Lower leg skin (tissue), 3 donors: Measurements from ENCODE around the gene RNF186.

ENCODE experiments used
- POLR2A ChIP-seq, 2 donors: fragments of 450-650 bp; IDR thresholded peaks; one replicate each; pipeline ENCODE4 v1.6.1; 2016 to 2017; ENCODE audit warnings: antibody characterized with exemption in 2 of 2, mild to moderate bottlenecking in 1 of 2, moderate library complexity in 1 of 2
- TF ChIP-seq, protein P1 (sequence below), 3 donors: fragments of 450-650 bp; IDR thresholded peaks; one replicate each; pipeline ENCODE4 v1.5.1; 2016; ENCODE audit warnings: antibody characterized with exemption in 3 of 3, mild to moderate bottlenecking in 3 of 3, moderate library complexity in 2 of 3

DNA sequence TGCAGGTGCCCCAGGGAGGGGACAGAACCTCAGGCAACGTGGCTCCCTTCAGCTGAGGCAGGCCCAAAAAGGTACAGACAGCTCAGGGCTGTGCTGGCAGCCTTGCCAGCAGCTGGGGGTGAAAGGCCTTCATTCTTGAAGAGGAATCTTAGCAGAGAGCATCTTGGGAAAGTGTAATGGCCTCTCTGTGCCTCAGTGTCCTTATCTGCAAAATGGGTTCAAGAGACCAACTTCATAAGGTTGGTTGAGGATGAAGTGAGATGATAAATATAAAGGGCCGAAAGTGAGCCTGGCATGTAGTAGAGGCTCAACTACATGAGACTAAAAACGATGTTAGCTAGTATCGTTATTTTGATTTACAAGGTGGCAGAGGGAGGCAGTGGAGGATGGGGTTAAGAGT is 41.6 kb downstream of the RNF186 start:
- TF ChIP-seq, protein P1, sequence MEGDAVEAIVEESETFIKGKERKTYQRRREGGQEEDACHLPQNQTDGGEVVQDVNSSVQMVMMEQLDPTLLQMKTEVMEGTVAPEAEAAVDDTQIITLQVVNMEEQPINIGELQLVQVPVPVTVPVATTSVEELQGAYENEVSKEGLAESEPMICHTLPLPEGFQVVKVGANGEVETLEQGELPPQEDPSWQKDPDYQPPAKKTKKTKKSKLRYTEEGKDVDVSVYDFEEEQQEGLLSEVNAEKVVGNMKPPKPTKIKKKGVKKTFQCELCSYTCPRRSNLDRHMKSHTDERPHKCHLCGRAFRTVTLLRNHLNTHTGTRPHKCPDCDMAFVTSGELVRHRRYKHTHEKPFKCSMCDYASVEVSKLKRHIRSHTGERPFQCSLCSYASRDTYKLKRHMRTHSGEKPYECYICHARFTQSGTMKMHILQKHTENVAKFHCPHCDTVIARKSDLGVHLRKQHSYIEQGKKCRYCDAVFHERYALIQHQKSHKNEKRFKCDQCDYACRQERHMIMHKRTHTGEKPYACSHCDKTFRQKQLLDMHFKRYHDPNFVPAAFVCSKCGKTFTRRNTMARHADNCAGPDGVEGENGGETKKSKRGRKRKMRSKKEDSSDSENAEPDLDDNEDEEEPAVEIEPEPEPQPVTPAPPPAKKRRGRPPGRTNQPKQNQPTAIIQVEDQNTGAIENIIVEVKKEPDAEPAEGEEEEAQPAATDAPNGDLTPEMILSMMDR (IDR thresholded peaks at IDR 0.05) = no peak
- no peak for TF ChIP-seq POLR2A (IDR thresholded peaks at IDR 0.05)
